ENCODE data around the gene RAB29. TPM values are rescaled to one million over a fixed set of nuclear protein-coding genes. Genes with fewer than 3 reads are reported as not detected.

RAB29 gene
- total and polyA plus RNA-seq, 2 donors (not counting 3 experiments of a cell fraction or from before 2014, with no cell fraction given), result 18.1 to 18.8 TPM

- no peaks in the 10 kb centered on the region for H3K36me3 ChIP-seq (ENCODE audit: control insufficient read depth in 2 of 2, extremely low read depth in 1 of 2, insufficient read depth in 2 of 2, low read length in 2 of 2)
- H3K4me1 ChIP-seq (ENCODE audit: control insufficient read depth, extremely low read depth, insufficient read depth, low read length), result peaks cover 28% of the 10 kb centered on the region
- no peaks in the 10 kb centered on the region for H3K27me3 ChIP-seq (ENCODE audit: control insufficient read depth in 2 of 2, insufficient read depth in 2 of 2, low read length in 2 of 2)
- H3K9me3 ChIP-seq (replicated peaks; ENCODE audit: control insufficient read depth, insufficient read depth, low read length), result no peaks in the 10 kb centered on the region
- no peak overlapping the region for H3K27ac ChIP-seq (ENCODE audit: insufficient read depth, low read depth, low read length)
- no peak for FAIRE-seq
- dilution Hi-C loops (cut with MboI; ENCODE audit: extremely low pct_ligation_motif_present, low sequenced_read_pairs), result no loop called here
- intact Hi-C loops (cut with micrococcal nuclease), result no loop called here
- H3K9ac ChIP-seq (replicated peaks; ENCODE audit: extremely low read depth, insufficient read depth, low read length), result no peak overlapping the region
- no peaks in the 10 kb centered on the region for H3K9me1 ChIP-seq (replicated peaks; ENCODE audit: control insufficient read depth, extremely low read depth, insufficient read depth, low read length)
- BruUV-seq (replicated peaks), result no TSS peak
- no peak for TF ChIP-seq POLR2AphosphoS5 (IDR thresholded peaks at IDR 0.05; ENCODE audit: insufficient read depth, low read depth, low read length)
- TF ChIP-seq FOS (IDR thresholded peaks at IDR 0.05; ENCODE audit: borderline replicate concordance, insufficient read depth, low read length), result no peak
- TF ChIP-seq GATA2 (IDR thresholded peaks at IDR 0.05; ENCODE audit: insufficient read depth, insufficient read length, low read depth, low read length), result no peak
- no peak for TF ChIP-seq JUN (IDR thresholded peaks at IDR 0.05; ENCODE audit: borderline replicate concordance, insufficient read depth, insufficient read length, low read depth)
- TF ChIP-seq MAX (IDR thresholded peaks at IDR 0.05; ENCODE audit: insufficient read depth, insufficient read length), result no peak
- peaks cover 10% of the 10 kb centered on the region for H4K20me1 ChIP-seq (replicated peaks; ENCODE audit: control insufficient read depth, extremely low read depth, insufficient read depth, low read length)
- ChIA-PET POLR2A (no interaction called here), CTCF (interaction anchor here (0.9 to 2.1 kb wide), 6 partner anchors 24 to 231 kb away, joined by 3 to 11 read pairs (median 3); no protein-coding TSS in a partner anchor)
- H3K4me2 ChIP-seq (ENCODE audit: insufficient read depth, low read length), result peak overlapping the region; percentile 96
- peaks cover 75% of the 10 kb centered on the region for H3K79me2 ChIP-seq (ENCODE audit: control insufficient read depth, insufficient read depth, low read length)
- H3K4me3 ChIP-seq (replicated peaks in 1 of 3; ENCODE audit: insufficient read depth in 1 of 3, low read depth in 1 of 3, low read length in 3 of 3), result peak overlapping the region in 1 of 3 experiments; percentile 86
- DNase-seq (ENCODE audit: low read depth, low spot score), result peak; percentile 38
- H2AFZ ChIP-seq (ENCODE audit: low read depth, low read length), result no peak overlapping the region
These were observed 28.4 kb downstream of the RAB29 start for GRCh38 chr1:205746757-205747412.

- H3K4me3 ChIP-seq (replicated peaks in 1 of 3; ENCODE audit: insufficient read depth in 1 of 3, low read depth in 1 of 3, low read length in 3 of 3), result no peak overlapping the region
- H3K36me3 ChIP-seq (ENCODE audit: control insufficient read depth in 2 of 2, extremely low read depth in 1 of 2, insufficient read depth in 2 of 2, low read length in 2 of 2), result peaks cover 0 to 2% of the 10 kb centered on the region in 2 experiments
- intact Hi-C loops (cut with micrococcal nuclease) (no loop called here), dilution Hi-C loops (cut with MboI; ENCODE audit: extremely low pct_ligation_motif_present, low sequenced_read_pairs) (no loop called here)
- no peak overlapping the region for H2AFZ ChIP-seq (ENCODE audit: low read depth, low read length)
- CTCF ChIA-PET, result interaction anchor here (0.6 kb wide), 1 partner anchor 86 kb away, joined by 4 read pairs; no protein-coding TSS in a partner anchor
- peaks cover 96% of the 10 kb centered on the region for H3K79me2 ChIP-seq (ENCODE audit: control insufficient read depth, insufficient read depth, low read length)
- BruUV-seq (replicated peaks), result no TSS peak
- peaks cover 25% of the 10 kb centered on the region for H3K4me1 ChIP-seq (ENCODE audit: control insufficient read depth, extremely low read depth, insufficient read depth, low read length)
- peaks cover 10% of the 10 kb centered on the region for H4K20me1 ChIP-seq (replicated peaks; ENCODE audit: control insufficient read depth, extremely low read depth, insufficient read depth, low read length)
- H3K27me3 ChIP-seq (ENCODE audit: control insufficient read depth in 2 of 2, insufficient read depth in 2 of 2, low read length in 2 of 2), result no peaks in the 10 kb centered on the region
- no peak for TF ChIP-seq MYC (IDR thresholded peaks at IDR 0.05; ENCODE audit: low read depth, low read length)
- TF ChIP-seq POLR2AphosphoS5 (IDR thresholded peaks at IDR 0.05; ENCODE audit: insufficient read depth, low read depth, low read length), result no peak
- no peak for TF ChIP-seq GATA2 (IDR thresholded peaks at IDR 0.05; ENCODE audit: insufficient read depth, insufficient read length, low read depth, low read length)
- TF ChIP-seq JUN (IDR thresholded peaks at IDR 0.05; ENCODE audit: borderline replicate concordance, insufficient read depth, insufficient read length, low read depth), result no peak
- no peak for TF ChIP-seq CTCF (IDR thresholded peaks at IDR 0.05; ENCODE audit: extremely low read depth in 1 of 2, insufficient read depth in 1 of 2, low read depth in 1 of 2, low read length in 2 of 2)
- no peak for TF ChIP-seq EZH2 (IDR thresholded peaks at IDR 0.05; ENCODE audit: borderline replicate concordance, low read depth, low read length, severe bottlenecking)
- no peak for TF ChIP-seq POLR2A (IDR thresholded peaks at IDR 0.05; ENCODE audit: low read depth, low read length)
- no peak for TF ChIP-seq FOS (IDR thresholded peaks at IDR 0.05; ENCODE audit: borderline replicate concordance, insufficient read depth, low read length)
- no peak for TF ChIP-seq MAX (IDR thresholded peaks at IDR 0.05; ENCODE audit: insufficient read depth, insufficient read length)
- no peak for FAIRE-seq
- no peak overlapping the region for H3K9ac ChIP-seq (replicated peaks; ENCODE audit: extremely low read depth, insufficient read depth, low read length)
- no peak overlapping the region for H3K27ac ChIP-seq (ENCODE audit: insufficient read depth, low read depth, low read length)
- DNase-seq (ENCODE audit: low read depth, low spot score), result no peak
- no peaks in the 10 kb centered on the region for H3K9me1 ChIP-seq (replicated peaks; ENCODE audit: control insufficient read depth, extremely low read depth, insufficient read depth, low read length)
- H3K9me3 ChIP-seq (replicated peaks; ENCODE audit: control insufficient read depth, insufficient read depth, low read length), result no peaks in the 10 kb centered on the region
- POLR2A ChIA-PET, result no interaction called here
- H3K4me2 ChIP-seq (ENCODE audit: insufficient read depth, low read length), result no peak overlapping the region
These were observed 30.9 kb downstream of the RAB29 start for GRCh38 chr1:205744403-205744802.

All from endothelial cell of umbilical vein (primary cell).